ENCODE measurements around the gene KLK6. TPM values are rescaled to one million over a fixed set of nuclear protein-coding genes. Genes with fewer than 3 reads are reported as not detected.
A peak's percentile ranks its signal among the peaks of the same experiment; 100 is the strongest.

KLK6 gene
- total RNA-seq, 1 experiment from 2014 or later, result 75.0 TPM

- TF ChIP-seq EZH2 (IDR thresholded peaks at IDR 0.05; ENCODE audit: low read length, unreplicated experiment) (no peak), CTCF (conservative IDR thresholded peaks at IDR 0.05; ENCODE audit: low read depth, low read length) (peak; percentile 98), EZH2phosphoT487 (IDR thresholded peaks at IDR 0.05; ENCODE audit: borderline replicate concordance, low read length) (no peak)
- no peaks in the 10 kb centered on the region for H3K79me2 ChIP-seq (ENCODE audit: low read length)
- ATAC-seq, result peak; percentile 100
- H3K9me2 ChIP-seq (replicated peaks; ENCODE audit: low read length), result no peaks in the 10 kb centered on the region
- H2AFZ ChIP-seq (ENCODE audit: low read length), result peak overlapping the region; percentile 32
- H3K9me3 ChIP-seq (ENCODE audit: low read length), result no peaks in the 10 kb centered on the region
- peaks cover 11% of the 10 kb centered on the region for H3K27me3 ChIP-seq (ENCODE audit: low read length)
- BruUV-seq (replicated peaks), result no TSS peak
- H3F3A ChIP-seq (ENCODE audit: low read length, unreplicated experiment), result no peaks in the 10 kb centered on the region
- H3K36me3 ChIP-seq (ENCODE audit: low read depth, low read length), result no peaks in the 10 kb centered on the region
- DNase-seq, result peak; percentile 96
- peak overlapping the region; percentile 62 for H3K4me2 ChIP-seq (ENCODE audit: low read length)
- H3K9ac ChIP-seq (ENCODE audit: low read length), result no peak overlapping the region
- no peak overlapping the region for H3K27ac ChIP-seq (ENCODE audit: low read length)
- intact Hi-C loops (cut with micrococcal nuclease), result loop anchor here (1.0 to 5.0 kb wide), 3 partner anchors 139 to 385 kb away; no protein-coding TSS in a partner anchor
- H4K20me1 ChIP-seq (ENCODE audit: low read length), result no peaks in the 10 kb centered on the region
- ChIA-PET CTCF (interaction anchor here (0.6 to 1.9 kb wide), 9 partner anchors 11 to 198 kb away, joined by 3 to 15 read pairs (median 5); no protein-coding TSS in a partner anchor), POLR2A (ENCODE audit: unreplicated experiment) (no interaction called here)
- H3K4me3 ChIP-seq (ENCODE audit: low read length), result peak overlapping the region; percentile 36; the same call in 1 of the 2 replicates
- H3K4me1 ChIP-seq (ENCODE audit: insufficient read depth, low read length), result peaks cover 26% of the 10 kb centered on the region
These were observed 47.0 kb downstream of the KLK6 start for GRCh38 chr19:50922317-50922853.

GRCh38 chr19:50921426-50922316, 47.7 kb downstream of the KLK6 start:
- no peaks in the 10 kb centered on the region for H3K9me3 ChIP-seq (ENCODE audit: low read length)
- no peak for TF ChIP-seq EZH2phosphoT487 (IDR thresholded peaks at IDR 0.05; ENCODE audit: borderline replicate concordance, low read length)
- no peak for TF ChIP-seq EZH2 (IDR thresholded peaks at IDR 0.05; ENCODE audit: low read length, unreplicated experiment)
- no peak for TF ChIP-seq CTCF (conservative IDR thresholded peaks at IDR 0.05; ENCODE audit: low read depth, low read length)
- H3K79me2 ChIP-seq (ENCODE audit: low read length), result no peaks in the 10 kb centered on the region
- H3K4me1 ChIP-seq (ENCODE audit: insufficient read depth, low read length), result peaks cover 26% of the 10 kb centered on the region
- ChIA-PET POLR2A (ENCODE audit: unreplicated experiment) (no interaction called here), CTCF (interaction anchor here (0.6 to 1.9 kb wide), 9 partner anchors 12 to 197 kb away, joined by 3 to 15 read pairs (median 5); no protein-coding TSS in a partner anchor)
- H3K9ac ChIP-seq (ENCODE audit: low read length), result no peak overlapping the region
- H3K4me2 ChIP-seq (ENCODE audit: low read length), result peak overlapping the region; percentile 62
- DNase-seq, result peak; percentile 38
- no peak overlapping the region for H3K27ac ChIP-seq (ENCODE audit: low read length)
- peaks cover 11% of the 10 kb centered on the region for H3K27me3 ChIP-seq (ENCODE audit: low read length)
- H3K9me2 ChIP-seq (replicated peaks; ENCODE audit: low read length), result no peaks in the 10 kb centered on the region
- intact Hi-C loops (cut with micrococcal nuclease), result loop anchor here (1.0 to 5.0 kb wide), 3 partner anchors 138 to 384 kb away; no protein-coding TSS in a partner anchor
- no peaks in the 10 kb centered on the region for H3K36me3 ChIP-seq (ENCODE audit: low read depth, low read length)
- no peaks in the 10 kb centered on the region for H3F3A ChIP-seq (ENCODE audit: low read length, unreplicated experiment)
- H4K20me1 ChIP-seq (ENCODE audit: low read length), result no peaks in the 10 kb centered on the region
- ATAC-seq, result peak; percentile 51
- no TSS peak for BruUV-seq (replicated peaks)
- H2AFZ ChIP-seq (ENCODE audit: low read length), result peak overlapping the region; percentile 32
- H3K4me3 ChIP-seq (ENCODE audit: low read length), result peak overlapping the region; percentile 36; the same call in 1 of the 2 replicates

Measured in PC-3 (cell line).